ENCODE results near the gene C14orf119.

The C14orf119 gene

GRCh38 chr14:23056145-23056955 lies 39.0 kb upstream of the C14orf119 start:
- DNase-seq (ENCODE audit: extremely low read depth, low read depth), result no peak
- H3K4me3 ChIP-seq (replicated peaks; ENCODE audit: low read depth, low read length), result peak overlapping the region; percentile 41
- TF ChIP-seq CTCF (IDR thresholded peaks at IDR 0.05; ENCODE audit: low read depth, low read length, missing control alignments), result peak; percentile 89

GRCh38 chr14:23056956-23057756 lies 38.1 kb upstream of the C14orf119 start, which contains the start of gene CDH24:
CDH24 (minus strand) TSS chr14:23057520; CDS start chr14:23055733, 1,787 bp downstream.
- no peak for DNase-seq (ENCODE audit: extremely low read depth, low read depth)
- no peak for TF ChIP-seq CTCF (IDR thresholded peaks at IDR 0.05; ENCODE audit: low read depth, low read length, missing control alignments)
- peak within 1 kb of the TSS; percentile 41 for H3K4me3 ChIP-seq (replicated peaks; ENCODE audit: low read depth, low read length)

GRCh38 chr14:23057757-23058653 lies 37.3 kb upstream of the C14orf119 start:
- peak; percentile 59 for DNase-seq (ENCODE audit: extremely low read depth, low read depth)
- peak; percentile 95 for TF ChIP-seq CTCF (IDR thresholded peaks at IDR 0.05; ENCODE audit: low read depth, low read length, missing control alignments)
- H3K4me3 ChIP-seq (replicated peaks; ENCODE audit: low read depth, low read length), result peak overlapping the region; percentile 41

- H3K4me3 ChIP-seq (replicated peaks; ENCODE audit: low read depth, low read length), result no peak overlapping the region
- no peak for DNase-seq (ENCODE audit: extremely low read depth, low read depth)
- TF ChIP-seq CTCF (IDR thresholded peaks at IDR 0.05; ENCODE audit: low read depth, low read length, missing control alignments), result no peak
These were observed 36.4 kb upstream of the C14orf119 start for GRCh38 chr14:23058654-23059504.

GRCh38 chr14:23060536-23061260 lies 34.6 kb upstream of the C14orf119 start:
- no peak for DNase-seq (ENCODE audit: extremely low read depth, low read depth)
- no peak for TF ChIP-seq CTCF (IDR thresholded peaks at IDR 0.05; ENCODE audit: low read depth, low read length, missing control alignments)
- no peak overlapping the region for H3K4me3 ChIP-seq (replicated peaks; ENCODE audit: low read depth, low read length)
